Measurements from ENCODE around the gene MUL1. TPM values are rescaled to one million over a fixed set of nuclear protein-coding genes. Genes with fewer than 3 reads are reported as not detected.
"Not testable (repeated sequence)": the region's sequence is repeated elsewhere in the genome, so short reads cannot be mapped to it uniquely, and the experiment has no call there.

The MUL1 gene
- total RNA-seq, 3 donors from 2014 or later = 21.6 to 25.0 (median 24.2) TPM

GRCh38 chr1:20530901-20531300 is 22.9 kb upstream of the MUL1 start:
- H3K4me1 Mint-ChIP-seq (ENCODE audit: low read depth) = no peaks in the 10 kb centered on the region
- H3K9me3 Mint-ChIP-seq = no peaks in the 10 kb centered on the region
- H3K36me3 Mint-ChIP-seq (ENCODE audit: insufficient read depth) = no peaks in the 10 kb centered on the region
- DNase-seq (no peak), ATAC-seq (no peak)
- H3K27me3 Mint-ChIP-seq (ENCODE audit: low read depth) = peaks cover 62% of the 10 kb centered on the region
- H3K4me3 Mint-ChIP-seq = no peak overlapping the region

GRCh38 chr1:20530306-20530705 is 22.4 kb upstream of the MUL1 start:
- Mint-ChIP-seq H3K9me3 (no peaks in the 10 kb centered on the region), H3K4me3 (no peak overlapping the region), H3K36me3 (ENCODE audit: insufficient read depth) (no peaks in the 10 kb centered on the region), H3K27me3 (ENCODE audit: low read depth) (peaks cover 58% of the 10 kb centered on the region), H3K4me1 (ENCODE audit: low read depth) (no peaks in the 10 kb centered on the region)
- ATAC-seq (no peak), DNase-seq (no peak)

- Mint-ChIP-seq H3K36me3 (ENCODE audit: insufficient read depth) (no peaks in the 10 kb centered on the region), H3K9me3 (no peaks in the 10 kb centered on the region), H3K4me3 (no peak overlapping the region), H3K4me1 (ENCODE audit: low read depth) (no peaks in the 10 kb centered on the region), H3K27me3 (ENCODE audit: low read depth) (peaks cover 54% of the 10 kb centered on the region)
- ATAC-seq (no peak), DNase-seq (no peak)
Observed at GRCh38 chr1:20528221-20528620, 20.3 kb upstream of the MUL1 start.

- DNase-seq (no peak), ATAC-seq (no peak)
- Mint-ChIP-seq H3K9me3 (no peaks in the 10 kb centered on the region), H3K27me3 (ENCODE audit: low read depth) (peaks cover 52% of the 10 kb centered on the region), H3K4me1 (ENCODE audit: low read depth) (no peaks in the 10 kb centered on the region), H3K4me3 (no peak overlapping the region), H3K36me3 (ENCODE audit: insufficient read depth) (no peaks in the 10 kb centered on the region)
Observed at GRCh38 chr1:20526267-20526666, 18.3 kb upstream of the MUL1 start.

GRCh38 chr1:20521960-20522861 is 14.3 kb upstream of the MUL1 start:
- Mint-ChIP-seq H3K9me3 (no peaks in the 10 kb centered on the region), H3K4me3 (no peak overlapping the region), H3K27me3 (ENCODE audit: low read depth) (peaks cover 30% of the 10 kb centered on the region), H3K36me3 (ENCODE audit: insufficient read depth) (no peaks in the 10 kb centered on the region), H3K4me1 (ENCODE audit: low read depth) (no peaks in the 10 kb centered on the region)
- DNase-seq (peak; percentile 63), ATAC-seq (no peak)

GRCh38 chr1:20519609-20520262 is 11.8 kb upstream of the MUL1 start:
- not testable (repeated sequence) for H3K36me3 Mint-ChIP-seq (ENCODE audit: insufficient read depth); H3K4me1 Mint-ChIP-seq (ENCODE audit: low read depth); DNase-seq; H3K9me3 Mint-ChIP-seq; H3K4me3 Mint-ChIP-seq; ATAC-seq
- H3K27me3 Mint-ChIP-seq (ENCODE audit: low read depth) = peaks cover 31% of the 10 kb centered on the region

GRCh38 chr1:20511518-20512428 is 3.8 kb upstream of the MUL1 start:
- no peak overlapping the region for H3K4me3 Mint-ChIP-seq
- H3K4me1 Mint-ChIP-seq (ENCODE audit: low read depth) = peaks cover 5% of the 10 kb centered on the region
- H3K36me3 Mint-ChIP-seq (ENCODE audit: insufficient read depth) = peaks cover 2% of the 10 kb centered on the region
- no peak for DNase-seq
- no peak for ATAC-seq
- H3K27me3 Mint-ChIP-seq (ENCODE audit: low read depth) = peaks cover 17% of the 10 kb centered on the region
- no peaks in the 10 kb centered on the region for H3K9me3 Mint-ChIP-seq

- Mint-ChIP-seq H3K9me3 (no peaks in the 10 kb centered on the region), H3K4me3 (peak overlapping the region; percentile 91), H3K27me3 (ENCODE audit: low read depth) (peaks cover 5% of the 10 kb centered on the region), H3K4me1 (ENCODE audit: low read depth) (peaks cover 27% of the 10 kb centered on the region), H3K36me3 (ENCODE audit: insufficient read depth) (peaks cover 7% of the 10 kb centered on the region)
- ATAC-seq (no peak), DNase-seq (no peak)
Observed at GRCh38 chr1:20508411-20508771, 440 bp upstream of the MUL1 start.

GRCh38 chr1:20507248-20507563 is 745 bp downstream of the MUL1 start:
- H3K4me3 Mint-ChIP-seq = peak overlapping the region; percentile 91
- ATAC-seq (peak; percentile 36 to 50), DNase-seq (no peak)
- H3K4me1 Mint-ChIP-seq (ENCODE audit: low read depth) = peaks cover 28% of the 10 kb centered on the region
- peaks cover 7% of the 10 kb centered on the region for H3K36me3 Mint-ChIP-seq (ENCODE audit: insufficient read depth)
- no peaks in the 10 kb centered on the region for H3K27me3 Mint-ChIP-seq (ENCODE audit: low read depth)
- no peaks in the 10 kb centered on the region for H3K9me3 Mint-ChIP-seq

GRCh38 chr1:20505488-20505887 is 2.5 kb downstream of the MUL1 start:
- no peak for DNase-seq
- H3K27me3 Mint-ChIP-seq (ENCODE audit: low read depth) = no peaks in the 10 kb centered on the region

GRCh38 chr1:20500716-20501115 is 7.2 kb downstream of the MUL1 start:
- no peaks in the 10 kb centered on the region for H3K9me3 Mint-ChIP-seq
- H3K4me3 Mint-ChIP-seq = no peak overlapping the region
- ATAC-seq = no peak
- peaks cover 30% of the 10 kb centered on the region for H3K4me1 Mint-ChIP-seq (ENCODE audit: low read depth)
- DNase-seq = no peak
- no peaks in the 10 kb centered on the region for H3K27me3 Mint-ChIP-seq (ENCODE audit: low read depth)
- peaks cover 20% of the 10 kb centered on the region for H3K36me3 Mint-ChIP-seq (ENCODE audit: insufficient read depth)

More at GRCh38 chr1:20505488-20505887, 2.5 kb downstream of the MUL1 start:
- H3K4me1 Mint-ChIP-seq (ENCODE audit: low read depth) = peaks cover 28% of the 10 kb centered on the region
- peaks cover 13% of the 10 kb centered on the region for H3K36me3 Mint-ChIP-seq (ENCODE audit: insufficient read depth)
- no peaks in the 10 kb centered on the region for H3K9me3 Mint-ChIP-seq
- no peak for ATAC-seq
- H3K4me3 Mint-ChIP-seq = no peak overlapping the region

- H3K27me3 Mint-ChIP-seq (ENCODE audit: low read depth) = no peaks in the 10 kb centered on the region
- H3K36me3 Mint-ChIP-seq (ENCODE audit: insufficient read depth) = peaks cover 20% of the 10 kb centered on the region
- no peaks in the 10 kb centered on the region for H3K9me3 Mint-ChIP-seq
- no peak overlapping the region for H3K4me3 Mint-ChIP-seq
- H3K4me1 Mint-ChIP-seq (ENCODE audit: low read depth) = peaks cover 28% of the 10 kb centered on the region
- ATAC-seq (no peak), DNase-seq (no peak)
Observed at GRCh38 chr1:20499718-20500117, 8.2 kb downstream of the MUL1 start.

GRCh38 chr1:20499105-20499504 is 8.8 kb downstream of the MUL1 start:
- Mint-ChIP-seq H3K36me3 (ENCODE audit: insufficient read depth) (peaks cover 17% of the 10 kb centered on the region), H3K27me3 (ENCODE audit: low read depth) (no peaks in the 10 kb centered on the region), H3K4me3 (no peak overlapping the region), H3K9me3 (no peaks in the 10 kb centered on the region), H3K4me1 (ENCODE audit: low read depth) (peaks cover 24% of the 10 kb centered on the region)
- DNase-seq (no peak), ATAC-seq (no peak)

GRCh38 chr1:20498116-20498515 is 9.8 kb downstream of the MUL1 start:
- Mint-ChIP-seq H3K4me1 (ENCODE audit: low read depth) (peaks cover 20% of the 10 kb centered on the region), H3K36me3 (ENCODE audit: insufficient read depth) (peaks cover 16% of the 10 kb centered on the region), H3K27me3 (ENCODE audit: low read depth) (no peaks in the 10 kb centered on the region), H3K4me3 (no peak overlapping the region), H3K9me3 (no peaks in the 10 kb centered on the region)
- ATAC-seq (no peak), DNase-seq (no peak)

All from activated T-cell treated with anti-CD3 and anti-CD28 coated beads, Interleukin-2, amount 50 U/mL, for 4 hours (primary cell).